Liver (tissue), 3 donors: ENCODE data around the gene ZNF429.

Experiments
- FOXA1 ChIP-seq: IDR thresholded peaks from 2 replicates; pipeline ENCODE4 v1.6.1; 2016; ENCODE audit warnings: antibody characterized with exemption
- HNF4A ChIP-seq, 2 donors: conservative IDR thresholded peaks; 2 replicates each; pipeline ENCODE4 v1.6.1; 2016; ENCODE audit warnings: antibody characterized with exemption in 2 of 2, mild to moderate bottlenecking in 2 of 2
- RAD21 ChIP-seq, 2 donors: IDR thresholded peaks; 2 replicates each; pipeline ENCODE4 v1.6.1; 2016; ENCODE audit warnings: antibody characterized with exemption in 2 of 2, mild to moderate bottlenecking in 2 of 2
- RXRA ChIP-seq, 2 donors: IDR thresholded peaks; 2 replicates each; pipeline ENCODE4 v1.6.1; 2017 to 2018; ENCODE audit warnings: antibody characterized with exemption in 2 of 2, mild to moderate bottlenecking in 1 of 2
- SP1 ChIP-seq: IDR thresholded peaks from 2 replicates; pipeline ENCODE4 v1.6.1; 2018; ENCODE audit warnings: antibody characterized with exemption, mild to moderate bottlenecking
- TAF1 ChIP-seq: conservative IDR thresholded peaks from 2 replicates; pipeline ENCODE4 v1.6.1; 2016; ENCODE audit warnings: antibody characterized with exemption, mild to moderate bottlenecking
- YY1 ChIP-seq: IDR thresholded peaks from 2 replicates; pipeline ENCODE4 v1.6.1; 2016; ENCODE audit warnings: antibody characterized with exemption, mild to moderate bottlenecking
- TF ChIP-seq, protein P1 (sequence below): fragments of 150-350 bp; IDR thresholded peaks from 2 replicates; pipeline ENCODE4 v1.5.1; 2017; ENCODE audit warnings: improper control_type of control experiment, low read depth, low read length; ENCODE audit not compliant: missing input control
- TF ChIP-seq, protein P2 (sequence below): IDR thresholded peaks from 2 replicates; pipeline ENCODE4 v1.6.1; 2016; ENCODE audit warnings: antibody characterized with exemption
- TF ChIP-seq, protein P3 (sequence below): IDR thresholded peaks from 2 replicates; pipeline ENCODE4 v1.6.1; 2016; ENCODE audit warnings: antibody characterized with exemption
- donor health status: healthy.
- donor health status: healthy.

GRCh38 chr19:21463449-21464105, 41.8 kb upstream of the ZNF429 start:
- TF ChIP-seq, protein P1, sequence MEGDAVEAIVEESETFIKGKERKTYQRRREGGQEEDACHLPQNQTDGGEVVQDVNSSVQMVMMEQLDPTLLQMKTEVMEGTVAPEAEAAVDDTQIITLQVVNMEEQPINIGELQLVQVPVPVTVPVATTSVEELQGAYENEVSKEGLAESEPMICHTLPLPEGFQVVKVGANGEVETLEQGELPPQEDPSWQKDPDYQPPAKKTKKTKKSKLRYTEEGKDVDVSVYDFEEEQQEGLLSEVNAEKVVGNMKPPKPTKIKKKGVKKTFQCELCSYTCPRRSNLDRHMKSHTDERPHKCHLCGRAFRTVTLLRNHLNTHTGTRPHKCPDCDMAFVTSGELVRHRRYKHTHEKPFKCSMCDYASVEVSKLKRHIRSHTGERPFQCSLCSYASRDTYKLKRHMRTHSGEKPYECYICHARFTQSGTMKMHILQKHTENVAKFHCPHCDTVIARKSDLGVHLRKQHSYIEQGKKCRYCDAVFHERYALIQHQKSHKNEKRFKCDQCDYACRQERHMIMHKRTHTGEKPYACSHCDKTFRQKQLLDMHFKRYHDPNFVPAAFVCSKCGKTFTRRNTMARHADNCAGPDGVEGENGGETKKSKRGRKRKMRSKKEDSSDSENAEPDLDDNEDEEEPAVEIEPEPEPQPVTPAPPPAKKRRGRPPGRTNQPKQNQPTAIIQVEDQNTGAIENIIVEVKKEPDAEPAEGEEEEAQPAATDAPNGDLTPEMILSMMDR, result no peak
- TF ChIP-seq SP1, result no peak
- no peak for TF ChIP-seq TAF1
- TF ChIP-seq RAD21 (IDR thresholded peaks at IDR 0.05), result no peak
- no peak for TF ChIP-seq FOXA1
- no peak for TF ChIP-seq YY1
- TF ChIP-seq, protein P2, sequence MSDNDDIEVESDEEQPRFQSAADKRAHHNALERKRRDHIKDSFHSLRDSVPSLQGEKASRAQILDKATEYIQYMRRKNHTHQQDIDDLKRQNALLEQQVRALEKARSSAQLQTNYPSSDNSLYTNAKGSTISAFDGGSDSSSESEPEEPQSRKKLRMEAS, result no peak
- TF ChIP-seq RXRA (IDR thresholded peaks at IDR 0.05), result no peak
- TF ChIP-seq, protein P3, sequence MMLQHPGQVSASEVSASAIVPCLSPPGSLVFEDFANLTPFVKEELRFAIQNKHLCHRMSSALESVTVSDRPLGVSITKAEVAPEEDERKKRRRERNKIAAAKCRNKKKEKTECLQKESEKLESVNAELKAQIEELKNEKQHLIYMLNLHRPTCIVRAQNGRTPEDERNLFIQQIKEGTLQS, result no peak
- no peak for TF ChIP-seq HNF4A (conservative IDR thresholded peaks at IDR 0.05)
